ENCODE results near the gene CCP110.

CCP110 gene

DNA sequence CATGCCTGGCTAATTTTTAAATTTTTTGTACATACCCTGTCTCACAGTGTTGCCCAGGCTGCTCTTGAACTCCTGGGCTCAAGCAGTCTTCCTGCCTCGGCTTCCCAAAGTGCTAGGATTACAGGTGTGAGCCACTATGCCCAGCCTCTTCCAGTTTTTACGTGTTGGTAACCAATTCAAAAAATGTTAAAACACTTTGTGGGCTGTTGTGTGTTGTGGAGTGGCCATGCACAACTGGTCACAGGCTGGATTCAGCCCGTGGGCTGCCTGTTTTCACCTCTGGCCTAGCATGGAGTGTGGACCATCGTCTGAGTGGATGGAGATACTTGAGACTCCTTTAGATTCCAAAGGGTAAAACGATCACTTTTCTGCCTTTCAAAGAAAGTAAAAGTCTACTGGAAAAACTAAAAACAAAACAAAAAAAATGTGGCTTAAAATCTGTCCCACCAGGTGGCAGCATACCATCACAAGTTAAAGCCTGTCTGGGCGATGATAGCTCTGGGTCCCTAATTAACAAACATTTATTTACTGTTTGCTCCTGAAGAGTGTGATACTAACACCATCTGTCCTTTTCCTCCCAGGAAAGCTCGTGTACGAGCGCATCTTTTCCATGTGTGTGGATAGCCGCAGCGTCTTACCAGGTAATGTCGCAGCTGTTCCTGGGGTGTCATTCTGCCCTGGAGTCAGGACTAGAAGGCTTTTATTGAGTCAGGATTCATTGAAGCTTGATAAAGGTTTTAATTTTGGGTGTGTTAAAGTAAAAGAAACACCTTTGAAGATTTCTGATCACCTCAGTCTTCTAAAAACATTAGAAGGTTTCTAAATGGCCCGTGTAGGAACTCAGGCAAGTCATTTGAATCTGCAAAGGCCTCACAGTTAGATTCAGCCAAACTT lies 77.6 kb downstream of the CCP110 start:
- peak in 1 of 2 donors; percentile 14 for DNase-seq (ENCODE audit: low read depth in 2 of 2)

Data from activated CD4-positive, alpha-beta T cell treated with anti-CD3 and anti-CD28 coated beads for 24 hours (primary cell).